H1 (cell line): ENCODE results near the gene ZRANB1. TPM values are rescaled to one million over a fixed set of nuclear protein-coding genes. Genes with fewer than 3 reads are reported as not detected.

Experiments used
- CTCF ChIA-PET: fragments of 300-600 bp; sonication (Branson Sonifier 250); formaldehyde crosslinking; loops from one replicate; lab custom pipeline; 2021; ENCODE audit not compliant: partially characterized antibody; lab: Charles Lee
- POLR2A ChIA-PET: fragments of 300-600 bp; sonication (Branson Sonifier 250); formaldehyde crosslinking; loops from one replicate; lab custom pipeline; 2021; ENCODE audit warnings: inconsistent platforms; ENCODE audit not compliant: partially characterized antibody; lab: Charles Lee
- DNase-seq, 2 experiments: peaks; one replicate each; pipeline versions ENCODE4 v3.0.0 to v3.0.0-alpha.2; 2010 to 2022; ENCODE audit warnings: low spot score in 2 of 2, low read depth in 1 of 2, mixed read lengths in 1 of 2
- FAIRE-seq: peaks from 2 replicates; lab custom pipeline; 2011; peaks lifted over from hg19 to GRCh38; lab: Jason Lieb, UNC
- H2AFZ ChIP-seq: 2 replicates; pipeline ENCODE4 v1.8.1; 2012; ENCODE audit warnings: low read length, inconsistent platforms
- H2AK5ac ChIP-seq: 2 replicates; pipeline ENCODE4 v1.6.1; 2013; ENCODE audit warnings: low read depth, low read length
- H2BK120ac ChIP-seq: replicated peaks from 2 replicates; pipeline ENCODE3; 2013; ENCODE audit warnings: low read depth, low read length, inconsistent platforms
- H2BK12ac ChIP-seq: 2 replicates; pipeline ENCODE4 v1.6.1; 2013; ENCODE audit warnings: low read depth, low read length
- H2BK15ac ChIP-seq: 2 replicates; pipeline ENCODE4 v1.6.1; 2013; ENCODE audit warnings: low read length
- H2BK20ac ChIP-seq: 2 replicates; pipeline ENCODE4 v1.6.1; 2013; ENCODE audit warnings: low read length
- H2BK5ac ChIP-seq: 2 replicates; pipeline ENCODE4 v1.6.1; 2013; ENCODE audit warnings: low read depth, low read length
- H3K14ac ChIP-seq: 2 replicates; pipeline ENCODE4 v1.6.1; 2013; ENCODE audit warnings: inconsistent platforms; ENCODE audit not compliant: insufficient read length
- H3K18ac ChIP-seq: 2 replicates; pipeline ENCODE4 v1.6.1; 2013; ENCODE audit warnings: low read length; ENCODE audit errors: extremely low read depth
- H3K23ac ChIP-seq: 2 replicates; pipeline ENCODE4 v1.6.1; 2013; ENCODE audit warnings: inconsistent platforms; ENCODE audit not compliant: insufficient read length
- H3K23me2 ChIP-seq: 2 replicates; pipeline ENCODE4 v1.6.1; 2013; ENCODE audit warnings: low read depth, low read length
- H3K27ac ChIP-seq: 2 replicates; pipeline ENCODE4 v1.6.1; 2011; ENCODE audit warnings: low read depth, low read length, inconsistent platforms
- H3K27me3 ChIP-seq, 4 experiments: replicated peaks in 1 of 4; 1 replicate in 1 of 4; 2 replicates in 3 of 4; pipeline versions ENCODE4 v1.6.1 to v1.8.1; 2011 to 2013; ENCODE audit warnings: low read length in 3 of 4, mild to moderate bottlenecking in 3 of 4, inconsistent platforms in 2 of 4, mixed read lengths in 2 of 4, moderate library complexity in 1 of 4; ENCODE audit not compliant: control insufficient read depth in 3 of 4, insufficient read depth in 3 of 4; ENCODE audit errors: extremely low read depth in 1 of 4
- H3K36me3 ChIP-seq, 4 experiments: 2 replicates each; pipeline versions ENCODE4 v1.6.1 to v1.8.1; 2011 to 2013; ENCODE audit warnings: mild to moderate bottlenecking in 4 of 4, low read length in 3 of 4, moderate library complexity in 2 of 4, control low read depth in 1 of 4, inconsistent platforms in 1 of 4; ENCODE audit not compliant: insufficient read depth in 4 of 4, control insufficient read depth in 2 of 4
- H3K4ac ChIP-seq: replicated peaks from 2 replicates; pipeline ENCODE3; 2013; ENCODE audit warnings: low read length, low read depth, mixed read lengths, inconsistent platforms; ENCODE audit not compliant: insufficient read length
- H3K4me1 ChIP-seq, 4 experiments: replicated peaks in 1 of 4; 1 replicate in 1 of 4; 2 replicates in 3 of 4; pipeline versions ENCODE4 v1.6.1 to v1.8.1; 2011 to 2013; ENCODE audit warnings: low read length in 3 of 4, inconsistent platforms in 2 of 4, mixed read lengths in 1 of 4; ENCODE audit not compliant: insufficient read depth in 4 of 4, control insufficient read depth in 3 of 4
- H3K4me2 ChIP-seq, 2 experiments: 2 replicates each; pipeline versions ENCODE4 v1.6.1 to v1.8.1; 2011 to 2013; ENCODE audit warnings: low read depth in 2 of 2, low read length in 2 of 2, control low read depth in 1 of 2, inconsistent platforms in 1 of 2, mild to moderate bottlenecking in 1 of 2; ENCODE audit not compliant: insufficient read depth in 1 of 2
- H3K4me3 ChIP-seq, 4 experiments: fragments of 200-600, 300-600 bp in 1 of 4; sonication (generic), shearing (Covaris generic), sonication (Bioruptor Twin) in 1 of 4; 2 replicates each; pipeline versions ENCODE4 v1.5.1 to v1.8.1; 2011 to 2016; ENCODE audit warnings: low read length in 4 of 4, low read depth in 3 of 4, control low read depth in 2 of 4, inconsistent platforms in 2 of 4, mild to moderate bottlenecking in 2 of 4, mixed read lengths in 1 of 4, moderate library complexity in 1 of 4; ENCODE audit not compliant: insufficient read depth in 2 of 4; ENCODE audit errors: extremely low read depth in 1 of 4
- H3K56ac ChIP-seq: replicated peaks from 2 replicates; pipeline ENCODE3; 2013; ENCODE audit warnings: low read depth, mild to moderate bottlenecking, mixed read lengths, low read length, inconsistent platforms; ENCODE audit not compliant: insufficient read length
- H3K79me1 ChIP-seq: 2 replicates; pipeline ENCODE4 v1.6.1; 2013; ENCODE audit warnings: low read depth, low read length, control low read depth
- H3K79me2 ChIP-seq, 2 experiments: 2 replicates each; pipeline versions ENCODE4 v1.6.1 to v1.8.1; 2012 to 2013; ENCODE audit warnings: low read length in 2 of 2, mild to moderate bottlenecking in 2 of 2, inconsistent platforms in 1 of 2; ENCODE audit not compliant: insufficient read depth in 2 of 2, control insufficient read depth in 1 of 2
- H3K9ac ChIP-seq, 4 experiments: replicated peaks in 1 of 4; 1 replicate in 1 of 4; 2 replicates in 3 of 4; pipeline versions ENCODE4 v1.6.1 to v1.8.1; 2011 to 2013; ENCODE audit warnings: low read depth in 3 of 4, low read length in 3 of 4, control low read depth in 2 of 4, mild to moderate bottlenecking in 2 of 4, moderate library complexity in 2 of 4, inconsistent platforms in 1 of 4; ENCODE audit errors: extremely low read depth in 1 of 4
- H3K9me3 ChIP-seq, 2 experiments: 2 replicates each; pipeline versions ENCODE4 v1.6.1 to v1.8.1; 2012 to 2013; ENCODE audit warnings: mild to moderate bottlenecking in 2 of 2, moderate library complexity in 2 of 2, control low read depth in 1 of 2, inconsistent platforms in 1 of 2, low read depth in 1 of 2, low read length in 1 of 2, mixed read lengths in 1 of 2; ENCODE audit not compliant: insufficient read depth in 2 of 2
- H4K20me1 ChIP-seq, 2 experiments: replicated peaks in 1 of 2; 2 replicates each; pipeline versions ENCODE3 to v1.8.1; 2011 to 2013; ENCODE audit warnings: inconsistent platforms in 2 of 2, low read length in 2 of 2, mild to moderate bottlenecking in 1 of 2; ENCODE audit not compliant: insufficient read depth in 2 of 2, control insufficient read depth in 1 of 2
- H4K5ac ChIP-seq: 2 replicates; pipeline ENCODE4 v1.6.1; 2013; ENCODE audit warnings: low read length, low read depth, mixed read lengths, inconsistent platforms; ENCODE audit not compliant: insufficient read length
- H4K8ac ChIP-seq: 2 replicates; pipeline ENCODE4 v1.8.0; 2013; ENCODE audit warnings: mild to moderate bottlenecking, moderate library complexity, low read length, inconsistent platforms; ENCODE audit not compliant: insufficient read depth; ENCODE audit errors: extremely low read depth
- H4K91ac ChIP-seq: replicated peaks from 2 replicates; pipeline ENCODE3; 2013; ENCODE audit warnings: low read length, mixed read lengths, inconsistent platforms; ENCODE audit not compliant: insufficient read length
- ASH2L ChIP-seq: fragments of 200-600, 300-600 bp; sonication (generic); IDR thresholded peaks from one replicate; pipeline ENCODE4 v1.7.1; 2017; ENCODE audit warnings: low read length
- POLR2AphosphoS5 ChIP-seq: IDR thresholded peaks from 2 replicates; pipeline ENCODE4 v1.6.1; 2011; ENCODE audit warnings: low read depth, low read length
- RAD21 ChIP-seq, 2 experiments: IDR thresholded peaks in 1 of 2; conservative IDR thresholded peaks in 1 of 2; 2 replicates each; pipeline ENCODE4 v1.6.1; 2011; ENCODE audit warnings: low read depth in 2 of 2, low read length in 2 of 2, improper control_type of control experiment in 1 of 2, inconsistent platforms in 1 of 2, mild to moderate bottlenecking in 1 of 2, moderate library complexity in 1 of 2
- RNF2 ChIP-seq: fragments of 200-900, 300-1000 bp; sonication (generic); IDR thresholded peaks from 2 replicates; pipeline ENCODE4 v1.7.1; 2016; ENCODE audit warnings: borderline replicate concordance, low read depth, mild to moderate bottlenecking, antibody characterized with exemption, low read length; ENCODE audit not compliant: poor library complexity, severe bottlenecking; ENCODE audit errors: missing control alignments
- SP1 ChIP-seq: IDR thresholded peaks from 2 replicates; pipeline ENCODE4 v1.6.1; 2011; ENCODE audit warnings: low read depth, low read length
- TCF12 ChIP-seq: IDR thresholded peaks from 2 replicates; pipeline ENCODE4 v1.6.1; 2011; ENCODE audit warnings: low read depth, mild to moderate bottlenecking, low read length
- WGBS, 2 experiments: shearing (Covaris generic) in 1 of 2; methylation state at CpG; one replicate each; pipeline versions ENCODE4 v1.1.6 to v1.1.7; 2013 to 2015; ENCODE audit warnings: low lambda C conversion rate in 2 of 2, mixed read lengths in 2 of 2, inconsistent platforms in 1 of 2, low coverage in 1 of 2, missing lambda C conversion rate in 1 of 2; ENCODE audit not compliant: insufficient replicate concordance in 2 of 2, insufficient coverage in 1 of 2, insufficient read length in 1 of 2; ENCODE audit errors: extremely low coverage in 1 of 2, missing lambda C conversion rate in 1 of 2; 5-methylcytosine and 5-hydroxymethylcytosine counted together
- polyA plus RNA-seq, 7 experiments: library from polyadenylated mRNA; depleted of rRNA in 3 of 7; stranded (reverse) in 5 of 7; unstranded in 2 of 7; fragments of >200 nt in 5 of 7; fragments of 200-250 nt in 2 of 7; gene quantifications; 1 replicate in 5 of 7; 2 replicates in 1 of 7; 4 replicates in 1 of 7; pipeline versions ENCODE4 v1.2.1 to v1.2.3, GENCODE V29; 2011 to 2013; ENCODE audit warnings: missing spikeins in 2 of 7, mixed read lengths in 2 of 7
- total RNA-seq: library from RNA; stranded (reverse); fragmentation: NEBNext Ultra II Directional; extraction: Animal tissue kit (Norgen Biotek cat#: 25700); gene quantifications from 2 replicates; pipeline ENCODE4 v1.2.1, GENCODE V29; 2021

The ZRANB1 gene
- total and polyA plus RNA-seq, 2 of the 8 experiments (the other 6 are each of a cell fraction or from before 2014, with no cell fraction given), result 6.1 to 19.9 TPM

DNA sequence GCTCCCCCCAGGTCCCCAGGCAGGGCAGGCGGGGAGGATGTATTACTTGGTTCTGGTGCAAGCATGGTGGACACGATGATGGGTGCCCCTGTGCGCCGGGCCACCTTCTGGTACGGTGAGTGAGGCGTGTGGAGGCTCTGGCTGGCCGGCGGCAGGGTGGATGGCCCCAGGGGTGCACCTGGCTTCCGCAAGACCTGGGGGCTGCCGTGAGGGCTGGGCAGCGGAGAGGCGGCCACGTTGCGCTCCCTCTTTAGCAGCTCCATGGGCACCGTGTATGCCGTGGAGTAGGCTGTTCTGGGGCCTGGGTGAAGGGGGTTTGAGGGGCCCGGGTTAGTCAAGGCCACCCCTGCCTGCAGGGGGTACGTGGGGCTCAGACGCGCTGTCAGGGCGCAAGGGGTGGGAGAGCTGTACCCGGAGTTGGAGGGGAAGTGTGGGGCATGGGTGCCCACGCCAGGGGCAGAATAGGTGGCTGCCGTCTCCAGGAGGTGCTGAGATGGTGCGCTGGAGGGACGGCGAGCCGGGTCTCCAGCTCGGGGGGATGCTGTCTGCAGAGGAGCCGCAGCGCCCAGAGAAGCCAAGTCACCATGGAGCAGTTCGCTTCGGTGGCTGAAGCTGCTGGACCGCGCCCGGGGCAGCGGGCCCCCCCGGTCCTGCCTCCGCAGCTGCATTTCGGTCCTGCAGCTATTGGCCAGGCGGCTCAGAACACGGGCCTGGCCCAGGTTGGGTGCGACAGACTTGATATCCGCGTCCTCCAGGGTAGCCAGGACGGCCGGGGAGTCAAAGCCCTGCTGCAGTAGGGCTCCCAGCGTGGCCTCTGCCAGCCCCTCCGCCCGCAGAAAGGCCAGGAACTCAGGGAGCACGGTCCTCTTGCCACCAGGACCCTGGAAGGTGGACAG, 84.4 kb downstream of the ZRANB1 start:
- peaks cover 8 to 99% of the 10 kb centered on the region in 2 experiments; a peak in 3 of 4 replicates for H3K79me2 ChIP-seq
- TF ChIP-seq RAD21 (IDR thresholded peaks at IDR 0.05 in 1 of 2, conservative IDR thresholded peaks at IDR 0.05 in 1 of 2; ENCODE audit: low read depth in 2 of 2, low read length in 2 of 2), result no peak
- TF ChIP-seq POLR2AphosphoS5, result no peak
- no peak for TF ChIP-seq SP1
- TF ChIP-seq ASH2L, result no peak
- TF ChIP-seq RNF2, result no peak
- TF ChIP-seq TCF12, result no peak

More for the DNA sequence above, 84.4 kb downstream of the ZRANB1 start:
- no peak for DNase-seq
- WGBS, 2 experiments, result 94% methylated on average over 50 of the region's 51 CpGs; no CpG with 5 or more reads in 1 of the 2 experiments
- peaks cover 0 to 7% (median 4%) of the 10 kb centered on the region in 4 experiments; a peak in 5 of 7 replicates for H3K4me1 ChIP-seq
- no peak overlapping the region for H3K18ac ChIP-seq
- H3K79me1 ChIP-seq, result peaks cover 29% of the 10 kb centered on the region
- H4K8ac ChIP-seq, result no peak overlapping the region
- H3K36me3 ChIP-seq, result peaks cover 6 to 53% (median 26%) of the 10 kb centered on the region in 4 experiments; a peak in 7 of 8 replicates
- H2BK12ac ChIP-seq, result no peak overlapping the region
- peak overlapping the region; percentile 8; the same call in 1 of the 2 replicates for H2BK5ac ChIP-seq
- no peak overlapping the region for H3K56ac ChIP-seq
- no peak overlapping the region for H3K4me2 ChIP-seq
- no peak overlapping the region for H3K4ac ChIP-seq
- no peak overlapping the region for H2BK20ac ChIP-seq
- no peak overlapping the region for H2AFZ ChIP-seq
- H4K20me1 ChIP-seq, result peaks cover 36 to 46% of the 10 kb centered on the region in 2 experiments
- H3K4me3 ChIP-seq, result no peak overlapping the region
- H4K5ac ChIP-seq, result no peak overlapping the region
- peaks cover under 1 to 2% of the 10 kb centered on the region in 2 experiments; a peak in 2 of 4 replicates for H3K9me3 ChIP-seq
- H2BK15ac ChIP-seq, result no peak overlapping the region
- H4K91ac ChIP-seq, result no peak overlapping the region
- no peak overlapping the region for H3K23ac ChIP-seq
- no peak overlapping the region for H2BK120ac ChIP-seq
- no peaks in the 10 kb centered on the region for H3K23me2 ChIP-seq
- no peak overlapping the region for H3K9ac ChIP-seq
- no peak overlapping the region for H3K14ac ChIP-seq
- CTCF ChIA-PET, result interaction anchor here (0.6 to 1.8 kb wide), 5 partner anchors 10 to 607 kb away, joined by 3 to 8 read pairs (median 4); no protein-coding TSS in a partner anchor
- FAIRE-seq, result no peak
- POLR2A ChIA-PET, result interaction anchor here (0.7 to 1.5 kb wide), 2 partner anchors 17 to 254 kb away, joined by 3 to 4 read pairs; no protein-coding TSS in a partner anchor
- H3K27me3 ChIP-seq, result no peaks in the 10 kb centered on the region
- no peak overlapping the region for H3K27ac ChIP-seq
- H2AK5ac ChIP-seq, result no peak overlapping the region
